ENCODE measurements around the gene LTBP1. TPM values are rescaled to one million over a fixed set of nuclear protein-coding genes. Genes with fewer than 3 reads are reported as not detected.

LTBP1 gene
- total RNA-seq, 1 donor from 2014 or later, result 0.07 TPM

DNA sequence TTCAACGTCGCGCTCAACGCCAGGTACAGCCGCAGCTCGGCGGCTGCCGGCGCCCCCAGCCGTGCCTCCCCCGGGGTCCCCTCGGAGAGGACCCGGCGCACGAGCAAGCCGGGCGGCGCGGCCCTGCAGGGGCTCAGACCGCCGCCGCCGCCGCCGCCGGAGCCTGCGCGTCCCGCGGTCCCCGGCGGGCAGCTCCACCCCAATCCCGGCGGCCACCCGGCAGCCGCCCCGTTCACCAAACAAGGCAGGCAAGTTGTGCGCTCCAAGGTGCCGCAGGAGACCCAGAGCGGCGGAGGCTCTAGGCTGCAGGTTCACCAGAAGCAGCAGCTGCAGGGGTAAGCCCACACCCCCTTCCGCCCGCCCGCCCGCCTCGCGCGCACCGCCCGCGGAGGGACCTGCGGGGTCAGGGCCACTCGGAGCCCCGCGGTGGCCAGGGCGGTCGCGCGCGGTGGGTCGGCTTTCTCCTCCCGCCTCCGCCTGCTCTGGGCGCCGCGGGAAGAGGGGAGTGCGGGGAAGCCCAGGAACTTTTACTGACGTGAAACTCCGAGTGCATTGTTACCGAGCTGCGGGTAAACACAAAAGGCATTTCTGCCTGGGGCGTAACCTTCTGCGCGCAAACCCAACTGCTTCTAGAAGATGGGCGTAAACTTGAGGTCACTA, 861 bp downstream of the LTBP1 start:
- peaks cover 22% of the 10 kb centered on the region for H3K4me1 Mint-ChIP-seq
- H3K9me3 Mint-ChIP-seq, result no peaks in the 10 kb centered on the region
- DNase-seq (peak; percentile 19), ATAC-seq (ENCODE audit: low read depth) (peak; percentile 33)
- no peak overlapping the region for H3K27ac Mint-ChIP-seq
- H3K4me3 Mint-ChIP-seq, result peak overlapping the region; percentile 72
- intact Hi-C loops (cut with micrococcal nuclease), result loop anchor here (5.0 kb wide), 3 partner anchors 325 to 650 kb away; partner anchors contain the start of gene FAM98A
- TF ChIP-seq, protein P1, sequence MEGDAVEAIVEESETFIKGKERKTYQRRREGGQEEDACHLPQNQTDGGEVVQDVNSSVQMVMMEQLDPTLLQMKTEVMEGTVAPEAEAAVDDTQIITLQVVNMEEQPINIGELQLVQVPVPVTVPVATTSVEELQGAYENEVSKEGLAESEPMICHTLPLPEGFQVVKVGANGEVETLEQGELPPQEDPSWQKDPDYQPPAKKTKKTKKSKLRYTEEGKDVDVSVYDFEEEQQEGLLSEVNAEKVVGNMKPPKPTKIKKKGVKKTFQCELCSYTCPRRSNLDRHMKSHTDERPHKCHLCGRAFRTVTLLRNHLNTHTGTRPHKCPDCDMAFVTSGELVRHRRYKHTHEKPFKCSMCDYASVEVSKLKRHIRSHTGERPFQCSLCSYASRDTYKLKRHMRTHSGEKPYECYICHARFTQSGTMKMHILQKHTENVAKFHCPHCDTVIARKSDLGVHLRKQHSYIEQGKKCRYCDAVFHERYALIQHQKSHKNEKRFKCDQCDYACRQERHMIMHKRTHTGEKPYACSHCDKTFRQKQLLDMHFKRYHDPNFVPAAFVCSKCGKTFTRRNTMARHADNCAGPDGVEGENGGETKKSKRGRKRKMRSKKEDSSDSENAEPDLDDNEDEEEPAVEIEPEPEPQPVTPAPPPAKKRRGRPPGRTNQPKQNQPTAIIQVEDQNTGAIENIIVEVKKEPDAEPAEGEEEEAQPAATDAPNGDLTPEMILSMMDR (IDR thresholded peaks at IDR 0.05), result no peak
- ChIA-PET POLR2A (no interaction called here), CTCF (no interaction called here)
- H3K27me3 Mint-ChIP-seq, result peaks cover 32% of the 10 kb centered on the region
- H3K36me3 Mint-ChIP-seq (ENCODE audit: low read depth), result no peaks in the 10 kb centered on the region

DNA sequence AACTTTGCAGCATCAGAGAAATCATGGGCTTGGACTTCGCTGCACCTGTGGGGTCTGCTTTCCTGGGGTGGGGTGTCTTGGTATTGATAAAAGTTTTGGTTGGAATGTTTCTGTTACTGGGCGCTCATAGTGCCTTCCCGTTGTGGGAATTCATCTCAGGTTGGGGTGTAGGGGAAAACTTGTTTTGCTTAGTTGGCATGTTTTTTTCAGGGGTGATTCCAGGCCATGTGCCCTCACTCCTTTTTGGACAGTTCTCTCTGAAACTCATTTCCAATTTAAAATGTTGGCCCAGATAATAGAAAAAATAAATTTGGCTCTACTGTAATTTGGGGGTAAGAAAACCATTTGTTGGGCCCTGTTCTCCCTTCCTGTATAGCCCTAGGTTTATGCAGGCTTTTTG, 1.5 kb downstream of the LTBP1 start:
- TF ChIP-seq, protein P1 (IDR thresholded peaks at IDR 0.05), result no peak
- Mint-ChIP-seq H3K4me1 (peaks cover 22% of the 10 kb centered on the region), H3K9me3 (no peaks in the 10 kb centered on the region), H3K27ac (no peak overlapping the region), H3K4me3 (peak overlapping the region; percentile 72), H3K36me3 (ENCODE audit: low read depth) (no peaks in the 10 kb centered on the region), H3K27me3 (peaks cover 34% of the 10 kb centered on the region)
- DNase-seq (no peak), ATAC-seq (ENCODE audit: low read depth) (no peak)
- intact Hi-C loops (cut with micrococcal nuclease), result loop anchor here (5.0 kb wide), 3 partner anchors 324 to 649 kb away; partner anchors contain the start of gene FAM98A
- ChIA-PET CTCF (no interaction called here), POLR2A (no interaction called here)

DNA sequence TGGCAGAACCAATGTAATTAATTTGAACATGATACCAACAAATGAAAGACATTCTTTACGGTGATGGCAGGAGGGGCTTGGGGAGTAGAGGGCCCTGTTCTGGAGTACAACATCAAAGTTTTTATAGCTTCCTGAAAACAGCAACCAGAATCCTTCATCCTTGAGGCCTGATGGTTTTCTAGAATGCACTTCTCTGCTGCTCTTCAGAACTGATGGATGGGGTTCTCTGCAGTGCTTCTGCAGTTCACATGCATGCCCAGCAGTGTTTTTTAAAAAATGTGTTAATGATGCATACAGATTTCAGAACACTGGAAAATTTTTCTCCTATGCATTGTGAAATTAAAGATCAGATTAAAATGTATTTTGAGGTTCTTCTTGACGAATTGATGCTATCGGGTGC, 2.5 kb downstream of the LTBP1 start:
- ATAC-seq (ENCODE audit: low read depth), result no peak
- no peak overlapping the region for H3K27ac Mint-ChIP-seq
- TF ChIP-seq, protein P1 (IDR thresholded peaks at IDR 0.05), result no peak
- H3K4me3 Mint-ChIP-seq, result no peak overlapping the region
- H3K4me1 Mint-ChIP-seq, result peaks cover 22% of the 10 kb centered on the region
- DNase-seq, result no peak
- H3K36me3 Mint-ChIP-seq (ENCODE audit: low read depth), result no peaks in the 10 kb centered on the region
- peaks cover 34% of the 10 kb centered on the region for H3K27me3 Mint-ChIP-seq
- ChIA-PET POLR2A (no interaction called here), CTCF (no interaction called here)
- no peaks in the 10 kb centered on the region for H3K9me3 Mint-ChIP-seq
- intact Hi-C loops (cut with micrococcal nuclease), result loop anchor here (5.0 kb wide), 3 partner anchors 323 to 648 kb away; partner anchors contain the start of gene FAM98A

DNA sequence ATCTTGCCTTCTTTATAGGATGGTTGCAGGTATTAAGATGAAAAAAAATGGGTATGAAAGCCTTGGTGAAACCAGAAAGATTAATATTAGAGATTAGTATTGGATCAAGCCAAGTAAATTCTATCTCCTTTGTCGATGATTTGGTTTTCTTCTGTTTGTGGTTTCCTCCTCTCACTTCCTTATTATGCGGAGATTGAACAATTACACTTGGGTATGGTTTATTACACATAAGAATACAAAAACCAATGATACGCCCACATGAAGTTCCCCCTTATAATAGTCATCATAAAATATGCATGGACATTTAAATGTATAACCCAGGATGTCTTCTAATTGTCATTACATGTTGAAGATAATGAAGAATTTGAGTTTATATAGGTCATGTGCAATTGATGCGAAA, 4.9 kb downstream of the LTBP1 start:
- H3K4me1 Mint-ChIP-seq, result peaks cover 17% of the 10 kb centered on the region
- POLR2A ChIA-PET, result no interaction called here
- H3K36me3 Mint-ChIP-seq (ENCODE audit: low read depth), result no peaks in the 10 kb centered on the region
- intact Hi-C loops (cut with micrococcal nuclease), result no loop called here
- TF ChIP-seq, protein P1 (IDR thresholded peaks at IDR 0.05), result no peak
- no peak overlapping the region for H3K27ac Mint-ChIP-seq
- H3K27me3 Mint-ChIP-seq, result peaks cover 26% of the 10 kb centered on the region
- CTCF ChIA-PET, result no interaction called here
- no peak for DNase-seq
- no peaks in the 10 kb centered on the region for H3K9me3 Mint-ChIP-seq
- no peak for ATAC-seq (ENCODE audit: low read depth)
- no peak overlapping the region for H3K4me3 Mint-ChIP-seq

DNA sequence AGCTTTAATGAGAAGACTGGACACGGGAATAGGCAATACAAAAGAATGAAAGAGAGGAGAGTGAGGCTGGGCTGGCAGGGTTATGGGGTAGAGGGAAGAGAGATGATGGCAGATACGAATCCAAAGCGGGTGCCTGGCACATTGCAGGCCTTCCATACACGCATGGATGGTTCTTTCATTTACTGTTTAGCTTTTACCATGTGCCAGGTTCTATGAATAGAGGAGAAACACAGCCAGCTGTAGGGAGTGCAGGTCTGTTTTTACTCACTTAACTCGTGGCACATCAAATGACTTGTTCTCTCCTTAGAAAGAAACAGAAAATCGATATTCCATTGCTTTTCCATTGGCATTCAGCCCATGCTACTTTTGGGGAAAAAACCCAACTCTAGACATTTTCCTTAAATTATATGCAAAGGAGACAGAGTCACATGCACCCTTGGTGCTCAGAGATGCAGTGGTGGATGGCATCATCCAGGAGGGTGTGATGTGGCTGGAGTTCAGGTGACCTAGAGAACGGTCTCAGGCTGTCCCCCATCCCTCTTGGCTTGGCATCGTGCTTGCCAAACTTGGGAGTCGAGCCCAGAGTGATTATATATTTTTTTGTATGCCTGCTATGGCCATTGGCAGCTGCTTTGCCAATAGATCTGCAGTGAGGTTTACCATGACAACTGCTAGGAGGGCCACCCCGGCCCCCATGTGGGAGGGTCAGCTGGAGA, 6.2 kb downstream of the LTBP1 start:
- DNase-seq (no peak), ATAC-seq (ENCODE audit: low read depth) (no peak)
- Mint-ChIP-seq H3K27me3 (peaks cover 26% of the 10 kb centered on the region), H3K4me1 (peaks cover 16% of the 10 kb centered on the region), H3K4me3 (no peak overlapping the region), H3K36me3 (ENCODE audit: low read depth) (no peaks in the 10 kb centered on the region), H3K27ac (no peak overlapping the region), H3K9me3 (no peaks in the 10 kb centered on the region)
- intact Hi-C loops (cut with micrococcal nuclease), result no loop called here
- ChIA-PET CTCF (no interaction called here), POLR2A (no interaction called here)
- TF ChIP-seq, protein P1 (IDR thresholded peaks at IDR 0.05), result no peak

All from activated B cell treated with CpG ODN at 0.5 μM for 24 hours (primary cell).